GM12801 (cell line): Measurements from ENCODE around the gene SMAD3.

Source experiments
- TF ChIP-seq, protein P1 (sequence below): IDR thresholded peaks from one replicate; pipeline ENCODE4 v1.5.1; 2011; ENCODE audit warnings: control low read depth; ENCODE audit not compliant: insufficient read length; ENCODE audit errors: extremely low read depth

The SMAD3 gene

DNA sequence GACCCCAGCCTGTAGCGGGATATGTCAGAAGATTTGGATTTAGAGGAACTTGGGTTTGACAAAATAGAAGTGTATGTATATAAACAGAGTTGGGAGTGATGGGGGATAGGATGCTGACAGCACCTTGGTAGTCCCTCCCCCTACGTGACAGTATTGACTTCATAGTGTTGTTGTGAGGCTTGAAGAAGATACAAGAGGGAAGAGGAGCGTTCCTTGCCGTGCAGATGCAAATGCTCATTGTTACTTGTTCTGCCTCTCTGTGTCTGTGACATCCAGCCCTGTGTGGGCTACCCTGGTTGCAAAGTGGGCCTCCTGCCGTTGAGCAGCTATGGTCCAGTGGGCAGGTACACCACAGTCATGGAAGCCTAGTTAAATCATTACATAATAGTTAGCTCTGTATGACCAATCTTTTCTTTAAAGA is 45.0 kb downstream of the SMAD3 start:
- TF ChIP-seq, protein P1, sequence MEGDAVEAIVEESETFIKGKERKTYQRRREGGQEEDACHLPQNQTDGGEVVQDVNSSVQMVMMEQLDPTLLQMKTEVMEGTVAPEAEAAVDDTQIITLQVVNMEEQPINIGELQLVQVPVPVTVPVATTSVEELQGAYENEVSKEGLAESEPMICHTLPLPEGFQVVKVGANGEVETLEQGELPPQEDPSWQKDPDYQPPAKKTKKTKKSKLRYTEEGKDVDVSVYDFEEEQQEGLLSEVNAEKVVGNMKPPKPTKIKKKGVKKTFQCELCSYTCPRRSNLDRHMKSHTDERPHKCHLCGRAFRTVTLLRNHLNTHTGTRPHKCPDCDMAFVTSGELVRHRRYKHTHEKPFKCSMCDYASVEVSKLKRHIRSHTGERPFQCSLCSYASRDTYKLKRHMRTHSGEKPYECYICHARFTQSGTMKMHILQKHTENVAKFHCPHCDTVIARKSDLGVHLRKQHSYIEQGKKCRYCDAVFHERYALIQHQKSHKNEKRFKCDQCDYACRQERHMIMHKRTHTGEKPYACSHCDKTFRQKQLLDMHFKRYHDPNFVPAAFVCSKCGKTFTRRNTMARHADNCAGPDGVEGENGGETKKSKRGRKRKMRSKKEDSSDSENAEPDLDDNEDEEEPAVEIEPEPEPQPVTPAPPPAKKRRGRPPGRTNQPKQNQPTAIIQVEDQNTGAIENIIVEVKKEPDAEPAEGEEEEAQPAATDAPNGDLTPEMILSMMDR: no peak

DNA sequence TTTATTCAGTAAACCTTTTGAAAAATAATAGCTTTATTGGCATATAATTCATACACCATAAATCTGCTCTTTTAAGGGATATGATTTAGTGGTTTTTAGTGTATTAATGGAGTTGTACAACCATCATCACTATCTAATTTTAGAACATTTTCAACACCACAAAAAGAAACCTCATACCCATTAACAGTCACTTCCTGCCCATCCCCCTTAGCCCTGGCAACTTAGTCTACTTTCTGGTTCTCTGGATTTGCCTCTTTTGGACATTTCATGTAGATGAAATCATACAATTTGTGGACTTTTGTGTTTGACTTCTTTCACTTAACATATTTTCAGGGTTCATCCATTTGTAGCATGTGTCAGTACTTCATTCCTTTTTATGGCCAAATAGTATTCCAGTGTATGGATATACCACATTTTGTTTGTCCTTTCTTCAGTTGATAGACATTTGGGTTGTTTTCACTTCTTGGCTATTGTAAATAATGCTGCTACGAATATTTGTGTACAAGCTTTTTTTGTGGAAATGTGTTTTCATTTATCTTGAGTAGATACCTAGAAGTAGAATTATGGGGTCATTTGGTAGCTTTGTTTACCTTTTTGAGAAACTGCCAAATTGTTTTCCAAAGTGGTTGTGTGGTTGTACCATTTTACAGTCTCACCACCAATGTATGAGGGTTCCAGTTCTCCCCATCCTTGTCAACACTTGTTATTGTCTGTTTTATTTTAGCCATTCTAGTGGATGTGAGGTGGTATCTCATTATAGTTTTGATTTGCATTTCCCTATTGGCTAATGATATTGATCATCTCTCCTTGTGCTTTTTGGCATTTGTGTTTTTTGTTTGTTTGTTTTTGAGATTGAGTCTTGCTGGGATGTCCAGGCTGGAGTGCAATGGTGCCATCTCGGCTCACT is 45.8 kb downstream of the SMAD3 start:
- TF ChIP-seq, protein P1: no peak

DNA sequence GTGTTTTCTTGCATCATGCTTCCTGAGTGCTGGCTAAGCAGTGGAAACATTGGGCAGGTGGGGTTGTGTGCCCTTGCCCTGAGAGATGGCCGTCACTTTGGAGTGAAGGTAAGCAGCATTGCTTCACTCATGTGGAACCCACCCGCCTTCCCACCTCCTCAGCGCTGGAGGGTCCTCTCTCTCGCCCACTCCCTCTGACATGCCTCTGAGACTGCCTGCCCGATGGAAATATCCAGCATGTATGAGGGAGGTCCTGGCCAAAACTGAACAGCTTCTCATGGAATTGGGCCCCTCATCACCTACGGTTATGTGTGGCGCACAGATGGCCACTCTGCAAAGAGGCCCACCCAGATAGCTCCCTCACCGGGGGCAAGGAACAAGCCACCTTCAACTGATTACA is 48.6 kb downstream of the SMAD3 start:
- TF ChIP-seq, protein P1: no peak

DNA sequence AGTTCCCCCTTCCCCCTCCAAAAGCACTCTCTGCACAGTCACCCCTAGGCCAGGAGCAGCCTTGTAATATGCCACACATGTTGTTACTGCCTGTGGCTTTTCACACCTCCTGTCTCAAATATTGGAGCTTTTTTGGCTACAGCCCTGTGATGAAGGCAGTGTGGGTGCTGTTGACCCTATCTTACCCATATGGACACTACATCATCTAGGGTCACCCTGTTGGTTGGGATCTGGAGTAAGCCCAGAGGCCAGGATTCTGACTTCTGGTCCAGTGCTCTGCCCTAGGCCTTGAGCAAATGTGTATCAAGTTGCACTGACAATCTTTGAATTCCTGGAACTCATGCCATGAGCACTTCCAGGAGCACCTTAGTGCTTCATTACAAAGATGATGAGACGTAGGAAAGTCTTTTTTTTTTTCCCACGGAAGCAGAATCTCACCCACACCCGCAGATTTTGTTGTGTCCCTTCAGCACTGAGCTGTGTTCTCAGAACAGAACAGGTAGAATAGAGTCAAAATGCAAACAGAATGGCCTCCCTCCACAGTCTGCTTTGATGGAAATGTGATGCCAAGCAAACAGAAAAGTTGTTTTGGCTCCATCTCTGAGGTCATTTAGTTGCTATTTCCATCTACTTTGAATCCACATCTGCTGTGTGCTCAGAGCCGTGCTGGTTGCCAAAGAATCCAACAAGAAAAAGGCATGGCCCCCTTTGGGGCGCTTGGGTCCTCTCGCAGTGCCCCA is 49.6 kb downstream of the SMAD3 start:
- TF ChIP-seq, protein P1: no peak

DNA sequence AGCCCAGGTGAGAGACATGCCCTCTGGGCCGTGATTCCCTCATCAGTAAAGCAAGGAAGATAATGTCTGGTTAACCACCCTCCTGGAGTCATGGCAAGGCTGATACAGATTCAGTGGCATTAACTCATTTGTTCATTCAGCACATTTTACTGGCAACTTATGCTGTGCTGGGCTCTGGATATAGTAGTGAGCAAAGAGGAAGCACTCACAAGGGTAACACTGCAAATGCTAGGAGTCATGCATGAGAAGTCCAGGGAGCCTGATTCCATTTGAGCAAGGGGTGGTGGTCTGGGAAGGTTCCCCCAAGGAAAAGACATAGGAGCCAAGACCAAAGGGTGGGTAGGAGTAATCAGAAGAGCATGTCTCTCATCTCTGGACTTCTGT is 50.2 kb downstream of the SMAD3 start:
- TF ChIP-seq, protein P1: no peak

DNA sequence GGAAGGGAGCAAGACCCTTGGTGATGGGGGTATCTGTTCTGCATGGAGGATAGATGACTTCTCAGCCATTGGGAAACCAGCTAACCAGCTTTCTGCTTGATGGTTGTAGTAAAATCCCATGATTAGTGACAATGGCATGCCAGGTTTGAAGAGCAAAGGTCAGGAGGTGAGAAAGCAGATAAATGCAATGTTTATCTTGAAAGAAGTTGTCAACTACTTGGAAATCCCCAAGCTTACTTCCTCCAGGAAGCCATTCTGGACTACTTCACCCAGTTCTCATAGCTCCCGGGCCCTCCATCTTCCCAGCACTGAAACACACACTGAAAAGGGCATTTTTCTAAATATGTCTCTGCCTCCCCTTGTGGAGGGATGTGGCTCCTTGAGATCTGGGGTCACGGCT is 51.3 kb downstream of the SMAD3 start:
- TF ChIP-seq, protein P1: no peak

DNA sequence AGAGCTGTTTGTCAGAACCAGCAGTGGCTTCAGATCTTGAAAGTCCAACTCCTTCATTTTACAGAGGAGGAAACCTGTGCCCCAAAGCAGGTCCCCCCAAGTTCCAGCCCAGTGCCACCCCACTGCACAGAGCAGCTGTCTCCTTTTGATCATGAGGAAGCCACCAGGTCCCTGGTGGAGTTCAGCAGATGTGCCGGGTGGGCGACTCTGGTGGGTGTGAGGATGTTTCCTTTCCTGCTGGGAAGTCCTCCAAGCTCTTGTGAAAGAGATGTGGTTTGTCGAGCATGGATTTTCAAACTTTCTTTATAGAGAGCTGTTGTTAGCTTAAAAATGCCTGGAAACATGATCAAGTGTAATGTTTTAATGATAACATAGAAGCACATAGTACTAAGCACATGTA is 52.0 kb downstream of the SMAD3 start:
- TF ChIP-seq, protein P1: no peak
